CD4-positive, alpha-beta T cell treated with Interleukin-17A for 1 hour (primary cell): ENCODE data around the gene POP4.

Source experiments
- DNase-seq: peaks from one replicate; pipeline ENCODE4 v3.0.0-alpha.2; 2020

POP4 gene

GRCh38 chr19:29665826-29666577, 59.9 kb downstream of the POP4 start:
- no peak for DNase-seq
